KMS-11 (cell line): ENCODE results near the gene TSPAN18.

Experiments used
- H2AFZ ChIP-seq: fragments of 200-600 bp; sonication (generic); 2 replicates; pipeline ENCODE4 v1.6.1; 2016; ENCODE audit warnings: antibody characterized with exemption, mixed run types, low read depth
- H3K27ac ChIP-seq: fragments of 200-600 bp; sonication (generic); 2 replicates; pipeline ENCODE4 v1.6.1; 2016; ENCODE audit warnings: mild to moderate bottlenecking, mixed run types
- H3K27me3 ChIP-seq: fragments of 200-600 bp; sonication (generic); 2 replicates; pipeline ENCODE4 v1.6.1; 2017; ENCODE audit warnings: mild to moderate bottlenecking, low read depth, mixed run types, moderate library complexity; ENCODE audit not compliant: insufficient read depth
- H3K36me3 ChIP-seq: fragments of 200-600 bp; sonication (generic); 2 replicates; pipeline ENCODE4 v1.6.1; 2017; ENCODE audit warnings: mild to moderate bottlenecking, mixed run types; ENCODE audit not compliant: insufficient read depth
- H3K4me1 ChIP-seq: fragments of 200-600 bp; sonication (generic); 2 replicates; pipeline ENCODE4 v1.6.1; 2016; ENCODE audit warnings: mild to moderate bottlenecking, low read depth, mixed run types; ENCODE audit not compliant: poor library complexity, severe bottlenecking
- H3K4me2 ChIP-seq: fragments of 200-600 bp; sonication (generic); 2 replicates; pipeline ENCODE4 v1.7.0; 2016; ENCODE audit warnings: mild to moderate bottlenecking, mixed run types
- H3K4me3 ChIP-seq: fragments of 200-600 bp; sonication (generic); IDR thresholded peaks from 2 replicates; pipeline ENCODE4 v1.6.1; 2017; ENCODE audit warnings: low read depth, low read length, mixed read lengths; ENCODE audit not compliant: insufficient read depth
- H3K79me2 ChIP-seq: fragments of 200-600 bp; sonication (generic); 2 replicates; pipeline ENCODE4 v1.6.1; 2016; ENCODE audit warnings: low read depth, mixed run types; ENCODE audit not compliant: insufficient read depth
- H3K9ac ChIP-seq: fragments of 200-600 bp; sonication (generic); 2 replicates; pipeline ENCODE4 v1.6.1; 2016; ENCODE audit warnings: mild to moderate bottlenecking, mixed run types
- H4K20me1 ChIP-seq: fragments of 200-600 bp; sonication (generic); 2 replicates; pipeline ENCODE4 v1.6.1; 2016; ENCODE audit warnings: mild to moderate bottlenecking, mixed run types; ENCODE audit not compliant: insufficient read depth
- TF ChIP-seq, protein P1 (sequence below): fragments of 200-600 bp; sonication (generic); conservative IDR thresholded peaks from 2 replicates; pipeline ENCODE4 v1.6.1; 2017; ENCODE audit warnings: low read depth, mild to moderate bottlenecking, antibody characterized with exemption, low read length, moderate library complexity, mixed read lengths

The TSPAN18 gene

DNA sequence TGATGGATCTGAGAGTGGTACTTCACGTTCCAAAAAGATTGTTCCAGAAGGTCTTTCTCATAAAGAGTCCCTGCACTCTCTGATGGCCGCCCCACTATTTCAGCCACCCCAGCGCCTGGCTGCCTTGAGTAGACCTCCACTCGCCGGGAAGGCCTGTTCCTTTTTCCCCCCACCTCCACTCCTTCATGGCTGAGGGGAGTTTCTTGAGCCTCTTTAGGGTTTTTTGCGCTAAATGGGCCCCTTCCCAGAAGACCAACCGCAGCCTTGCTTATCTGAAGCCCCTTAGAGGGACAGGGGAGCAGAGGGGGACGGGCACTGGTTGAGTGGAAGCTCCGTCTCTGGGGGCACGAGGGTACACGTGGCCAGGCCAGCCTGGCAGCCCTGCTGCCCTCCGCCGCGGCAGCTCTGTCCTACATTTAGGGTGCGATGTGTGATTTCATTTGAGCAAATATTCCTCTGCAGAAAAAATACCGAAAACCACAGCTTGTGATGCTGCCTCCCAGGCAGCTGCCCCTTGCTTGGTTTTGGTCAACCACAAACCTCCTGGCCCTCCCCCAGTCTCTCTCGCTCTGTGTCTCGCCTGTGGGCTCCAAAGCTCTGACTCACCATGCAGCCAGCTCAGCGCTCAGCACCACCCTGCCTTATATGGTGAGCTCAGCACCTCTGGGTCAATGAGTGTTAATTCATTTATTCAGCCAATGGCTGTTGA is 135.2 kb downstream of the TSPAN18 start:
- peak overlapping the region; percentile 74 for H3K4me2 ChIP-seq
- H4K20me1 ChIP-seq, result no peaks in the 10 kb centered on the region
- peak overlapping the region; percentile 76 for H3K9ac ChIP-seq
- H3K27ac ChIP-seq, result peak overlapping the region; percentile 94
- H3K36me3 ChIP-seq, result no peaks in the 10 kb centered on the region
- H3K4me3 ChIP-seq, result no peak overlapping the region
- H3K79me2 ChIP-seq, result no peaks in the 10 kb centered on the region
- TF ChIP-seq, protein P1, sequence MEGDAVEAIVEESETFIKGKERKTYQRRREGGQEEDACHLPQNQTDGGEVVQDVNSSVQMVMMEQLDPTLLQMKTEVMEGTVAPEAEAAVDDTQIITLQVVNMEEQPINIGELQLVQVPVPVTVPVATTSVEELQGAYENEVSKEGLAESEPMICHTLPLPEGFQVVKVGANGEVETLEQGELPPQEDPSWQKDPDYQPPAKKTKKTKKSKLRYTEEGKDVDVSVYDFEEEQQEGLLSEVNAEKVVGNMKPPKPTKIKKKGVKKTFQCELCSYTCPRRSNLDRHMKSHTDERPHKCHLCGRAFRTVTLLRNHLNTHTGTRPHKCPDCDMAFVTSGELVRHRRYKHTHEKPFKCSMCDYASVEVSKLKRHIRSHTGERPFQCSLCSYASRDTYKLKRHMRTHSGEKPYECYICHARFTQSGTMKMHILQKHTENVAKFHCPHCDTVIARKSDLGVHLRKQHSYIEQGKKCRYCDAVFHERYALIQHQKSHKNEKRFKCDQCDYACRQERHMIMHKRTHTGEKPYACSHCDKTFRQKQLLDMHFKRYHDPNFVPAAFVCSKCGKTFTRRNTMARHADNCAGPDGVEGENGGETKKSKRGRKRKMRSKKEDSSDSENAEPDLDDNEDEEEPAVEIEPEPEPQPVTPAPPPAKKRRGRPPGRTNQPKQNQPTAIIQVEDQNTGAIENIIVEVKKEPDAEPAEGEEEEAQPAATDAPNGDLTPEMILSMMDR, result no peak
- H3K27me3 ChIP-seq, result no peaks in the 10 kb centered on the region
- H2AFZ ChIP-seq, result peak overlapping the region; percentile 44
- H3K4me1 ChIP-seq, result peaks cover 56% of the 10 kb centered on the region

DNA sequence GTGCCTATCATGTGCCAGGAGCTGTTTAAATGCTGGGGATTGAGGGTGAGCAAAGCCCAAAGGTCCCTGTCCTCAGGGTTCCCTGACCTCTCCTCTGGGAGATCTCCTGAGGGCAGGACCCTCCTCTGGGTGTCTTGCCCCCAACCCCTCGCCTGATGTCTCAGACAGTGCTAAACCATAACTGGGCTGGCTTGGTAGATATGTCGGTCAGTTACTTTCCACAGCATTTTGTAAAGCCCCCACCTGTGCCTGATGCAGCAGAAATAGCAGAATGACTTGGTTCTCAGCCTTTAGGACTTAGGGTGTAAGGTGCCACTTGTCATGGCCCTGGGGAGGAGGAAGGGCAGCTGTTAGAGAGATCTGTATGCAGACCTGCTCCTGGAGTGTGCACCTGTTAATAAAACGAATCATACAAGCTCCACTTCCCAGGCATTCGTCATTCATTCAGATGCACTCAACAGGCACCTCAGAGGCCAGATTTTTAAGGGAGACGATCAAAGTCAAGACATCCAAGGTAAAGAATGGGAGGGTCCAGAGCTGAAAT is 135.9 kb downstream of the TSPAN18 start:
- Histone ChIP-seq H3K4me3 (no peak overlapping the region), H3K4me2 (peak overlapping the region; percentile 74), H3K27ac (peak overlapping the region; percentile 94), H3K36me3 (no peaks in the 10 kb centered on the region), H3K4me1 (peaks cover 59% of the 10 kb centered on the region), H3K79me2 (no peaks in the 10 kb centered on the region), H2AFZ (peak overlapping the region; percentile 44; the same call in 1 of the 2 replicates), H3K9ac (peak overlapping the region; percentile 76), H4K20me1 (no peaks in the 10 kb centered on the region), H3K27me3 (no peaks in the 10 kb centered on the region)
- TF ChIP-seq, protein P1, result no peak

- H3K9ac ChIP-seq, result peak overlapping the region; percentile 76
- peak overlapping the region; percentile 74 for H3K4me2 ChIP-seq
- H3K4me1 ChIP-seq, result peaks cover 65% of the 10 kb centered on the region
Measured at GRCh38 chr11:44863231-44863630, 136.5 kb downstream of the TSPAN18 start.

DNA sequence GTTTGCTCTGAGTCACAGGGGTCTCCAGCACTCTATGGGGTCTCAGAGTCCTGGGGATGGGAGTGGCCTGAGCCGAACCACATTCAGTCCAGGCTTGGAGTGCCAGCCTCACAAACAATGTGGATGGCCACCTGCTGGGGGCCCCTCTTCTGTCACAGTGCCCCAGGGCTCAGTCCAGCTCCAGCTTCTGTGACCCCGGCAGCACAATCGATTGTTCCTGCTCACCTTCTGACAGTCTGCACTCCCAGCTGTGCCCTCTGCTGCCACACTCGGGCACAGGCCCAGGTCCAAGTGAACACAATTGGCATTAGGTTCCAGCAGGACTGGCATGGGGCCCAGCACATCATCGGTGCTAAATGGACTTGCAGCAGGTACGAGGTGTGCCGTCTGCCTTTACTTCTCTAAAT is 139.1 kb downstream of the TSPAN18 start:
- peaks cover 83% of the 10 kb centered on the region for H3K4me1 ChIP-seq
- H4K20me1 ChIP-seq, result no peaks in the 10 kb centered on the region

More at GRCh38 chr11:44863231-44863630, 136.5 kb downstream of the TSPAN18 start:
- Histone ChIP-seq H2AFZ (peak overlapping the region; percentile 44; the same call in 1 of the 2 replicates), H4K20me1 (no peaks in the 10 kb centered on the region), H3K4me3 (no peak overlapping the region), H3K36me3 (no peaks in the 10 kb centered on the region), H3K27me3 (no peaks in the 10 kb centered on the region), H3K27ac (peak overlapping the region; percentile 94), H3K79me2 (no peaks in the 10 kb centered on the region)
- TF ChIP-seq, protein P1, result no peak

More for the DNA sequence above, 139.1 kb downstream of the TSPAN18 start:
- H3K27me3 ChIP-seq, result no peaks in the 10 kb centered on the region
- H3K4me2 ChIP-seq, result no peak overlapping the region
- H3K27ac ChIP-seq, result no peak overlapping the region
- no peak overlapping the region for H3K4me3 ChIP-seq
- H3K9ac ChIP-seq, result no peak overlapping the region
- no peaks in the 10 kb centered on the region for H3K79me2 ChIP-seq
- no peaks in the 10 kb centered on the region for H3K36me3 ChIP-seq
- no peak overlapping the region for H2AFZ ChIP-seq
- TF ChIP-seq, protein P1, result no peak
